Measurements from ENCODE around the gene LRP5. TPM values are rescaled to one million over a fixed set of nuclear protein-coding genes. Genes with fewer than 3 reads are reported as not detected.
"Not testable (repeated sequence)": the region's sequence is repeated elsewhere in the genome, so short reads cannot be mapped to it uniquely, and the experiment has no call there.

The LRP5 gene
- total and polyA plus RNA-seq, 5 experiments from 2014 or later, result 0.19 to 3.6 (median 1.4) TPM

DNA sequence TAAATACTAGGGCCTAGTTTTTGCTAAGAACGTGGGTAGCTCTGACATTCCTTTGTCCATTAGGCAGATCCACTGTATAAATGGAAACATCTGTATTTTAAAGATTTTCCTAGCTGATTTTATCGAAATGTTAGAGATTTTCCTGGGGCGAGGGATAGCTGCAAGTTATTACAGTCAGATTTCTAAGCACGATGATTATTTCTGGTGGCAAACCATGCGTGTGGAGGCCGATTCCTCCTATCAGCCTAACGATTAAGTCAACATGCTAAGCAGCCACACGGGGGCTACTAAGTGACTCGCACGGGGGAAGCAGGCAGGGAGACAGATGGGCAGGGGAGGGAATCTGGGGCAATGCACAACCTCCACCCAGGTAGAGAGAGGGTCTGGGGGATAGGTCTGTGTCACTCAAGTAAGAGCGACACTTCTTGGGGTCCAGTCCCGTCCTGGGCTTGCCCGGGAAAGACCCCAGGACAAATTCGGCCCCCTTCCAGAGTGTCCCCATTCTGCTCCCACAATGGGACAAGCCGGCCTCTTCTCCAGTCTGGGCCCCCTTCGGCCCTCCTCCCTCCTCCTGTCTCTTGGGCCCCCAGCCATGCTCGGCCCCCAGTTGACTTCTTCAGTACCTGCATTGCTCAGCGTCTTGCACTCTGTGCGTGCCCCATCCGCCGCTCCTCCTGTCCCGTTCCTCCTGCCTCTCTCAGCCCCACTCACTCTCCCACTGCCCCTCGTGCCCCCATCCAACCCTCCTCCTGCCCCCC lies 41.2 kb upstream of the LRP5 start:
- Mint-ChIP-seq H3K36me3 (peaks cover 0 to 16% (median 3%) of the 10 kb centered on the region in 3 donors), H3K9me3 (no peaks in the 10 kb centered on the region), H3K4me3 (peak overlapping the region; percentile 87 to 99 (median 94)), H3K4me1 (peaks cover 17 to 66% (median 38%) of the 10 kb centered on the region in 4 donors), H3K27me3 (no peaks in the 10 kb centered on the region), H3K27ac (peak overlapping the region; percentile 93 to 98 (median 96))
- ATAC-seq (peak; percentile 33 to 47), DNase-seq (peak; percentile 29 to 78 (median 52))
- POLR2A ChIA-PET, result interaction anchor here (0.6 to 3.4 kb wide), 9 partner anchors 11 to 189 kb away, joined by 3 to 21 read pairs (median 4); no protein-coding TSS in a partner anchor

DNA sequence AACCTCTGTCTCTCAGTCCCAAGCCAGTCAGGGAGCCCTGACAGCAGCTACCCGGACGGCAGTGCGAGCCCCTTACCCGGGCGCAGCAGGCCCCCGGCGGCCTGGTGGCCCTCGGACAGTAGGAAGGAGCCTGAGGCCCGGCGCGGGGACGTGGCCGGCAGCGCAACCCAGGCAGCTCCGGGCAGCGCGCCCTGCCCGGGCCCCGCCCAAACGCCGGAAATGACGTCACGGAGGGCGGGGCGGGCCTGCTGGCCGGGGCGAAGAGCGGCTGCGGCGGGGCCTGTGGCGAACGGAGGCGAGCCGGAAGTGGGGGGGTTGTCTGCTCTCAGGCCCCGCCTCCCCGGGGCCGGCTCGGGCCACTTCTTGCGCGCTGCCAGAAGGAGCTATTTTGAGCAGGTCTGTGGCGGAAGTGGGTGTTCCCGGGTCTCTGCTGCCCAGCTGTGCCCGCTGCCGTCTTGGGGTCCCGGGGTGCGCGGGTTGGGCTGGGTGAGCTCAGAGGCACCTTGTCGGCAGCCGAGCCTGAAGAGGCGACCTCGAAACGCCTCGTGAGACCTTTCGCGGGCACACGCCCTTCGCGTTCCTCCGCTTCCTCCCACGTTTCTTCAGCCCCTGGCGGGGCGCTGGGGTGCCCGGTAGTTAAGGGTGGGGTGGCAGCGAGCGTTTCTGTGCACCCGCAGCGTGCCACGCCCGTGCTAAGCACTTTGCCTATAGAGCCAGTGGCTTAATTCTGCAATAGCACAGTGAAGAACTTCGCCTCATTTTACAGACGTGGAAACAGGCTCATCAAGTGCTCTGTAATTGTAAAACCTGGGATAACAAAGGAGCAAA lies 40.4 kb upstream of the LRP5 start, which contains the start of gene C11orf24:
Gene C11orf24, minus strand, starts transcription at position 193 of the 828 bp plus-strand sequence. CDS start 8,206 bp downstream, outside the sequence.
- peak; percentile 83 to 95 (median 92) for DNase-seq
- Mint-ChIP-seq H3K27ac (peak within 1 kb of the TSS; percentile 96 to 98 (median 98)), H3K27me3 (no peaks in the 10 kb centered on the region), H3K4me1 (peaks cover 17 to 59% (median 38%) of the 10 kb centered on the region in 4 donors), H3K4me3 (peak within 1 kb of the TSS; percentile 87 to 99 (median 96)), H3K36me3 (peaks cover 0 to 8% (median 3%) of the 10 kb centered on the region in 3 donors), H3K9me3 (no peaks in the 10 kb centered on the region)
- ATAC-seq, result peak; percentile 89 to 90
- POLR2A ChIA-PET, result interaction anchor here (0.6 to 3.4 kb wide), 10 partner anchors 10 to 188 kb away, joined by 3 to 21 read pairs (median 4); no protein-coding TSS in a partner anchor

DNA sequence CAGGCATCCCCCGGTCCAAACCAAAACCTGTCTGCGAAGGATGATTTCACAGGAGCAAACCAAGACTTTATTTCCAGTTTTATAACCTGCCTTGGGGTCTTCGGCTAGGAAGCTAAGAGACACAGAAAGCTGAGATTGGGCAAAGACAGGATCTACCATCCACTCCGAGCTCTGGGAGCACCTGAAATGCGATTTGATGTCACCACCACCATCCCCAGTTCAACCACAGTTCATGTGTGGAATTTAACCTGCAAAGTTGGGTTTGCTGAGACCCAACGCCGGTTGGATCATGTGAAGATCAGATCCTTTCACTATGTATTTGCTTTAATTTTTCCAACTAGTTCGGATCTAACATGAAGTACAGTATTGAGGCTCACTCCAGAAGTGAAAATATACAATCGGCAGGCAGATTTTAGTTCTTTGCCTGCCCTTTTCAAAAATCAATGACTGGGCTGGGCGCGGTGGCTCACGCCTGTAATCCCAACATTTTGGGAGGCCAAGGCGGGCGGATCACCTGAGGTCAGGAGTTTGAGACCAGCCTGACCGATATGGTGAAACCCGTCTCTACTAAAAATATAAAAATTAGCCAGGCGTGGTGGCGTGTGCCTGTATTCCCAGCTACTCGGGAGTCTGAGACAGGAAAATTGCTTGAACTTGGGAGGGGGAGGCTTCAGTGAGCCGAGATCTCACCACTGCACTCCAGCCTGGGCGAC lies 39.2 kb upstream of the LRP5 start:
- ATAC-seq (no peak), DNase-seq (no peak)
- Mint-ChIP-seq H3K4me3 (peak overlapping the region in 7 of 10 donors; percentile 24 to 99 (median 96)), H3K4me1 (peaks cover 15 to 51% (median 38%) of the 10 kb centered on the region in 4 donors), H3K27ac (peak overlapping the region in 8 of 10 donors; percentile 79 to 98 (median 96)), H3K27me3 (no peaks in the 10 kb centered on the region), H3K36me3 (no peaks in the 10 kb centered on the region), H3K9me3 (no peaks in the 10 kb centered on the region)
- POLR2A ChIA-PET, result interaction anchor here (0.6 to 3.4 kb wide), 7 partner anchors 8 to 59 kb away, joined by 3 to 21 read pairs (median 5); no protein-coding TSS in a partner anchor

DNA sequence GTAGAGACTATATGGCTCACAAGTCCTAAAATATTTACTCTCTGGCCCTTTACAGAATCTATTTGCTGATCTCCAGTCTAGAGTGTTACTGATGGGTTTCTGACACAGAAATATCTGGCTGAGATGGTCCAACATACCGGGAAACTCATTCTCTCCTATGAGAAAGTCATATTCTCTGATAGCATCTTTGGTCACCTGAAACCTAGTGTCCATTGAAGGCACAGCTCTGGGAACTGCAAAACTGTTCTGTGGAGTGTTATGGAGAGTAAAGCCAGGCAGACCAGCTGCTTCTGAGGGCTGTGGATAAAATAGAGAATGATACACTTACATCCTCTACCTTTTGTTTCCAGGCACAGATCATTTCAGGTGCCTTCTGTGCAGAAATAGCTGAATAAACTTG lies 38.1 kb upstream of the LRP5 start:
- no peak for ATAC-seq
- Mint-ChIP-seq H3K27me3 (no peaks in the 10 kb centered on the region), H3K4me3 (peak overlapping the region in 1 of 10 donors; percentile 18), H3K27ac (peak overlapping the region in 4 of 10 donors; percentile 8 to 96 (median 27)), H3K36me3 (no peaks in the 10 kb centered on the region), H3K4me1 (peaks cover 9 to 43% (median 31%) of the 10 kb centered on the region in 4 donors), H3K9me3 (no peaks in the 10 kb centered on the region)
- POLR2A ChIA-PET, result interaction anchor here (3.4 kb wide), 1 partner anchor 8 kb away, joined by 18 read pairs; no protein-coding TSS in a partner anchor
- DNase-seq, result no peak

DNA sequence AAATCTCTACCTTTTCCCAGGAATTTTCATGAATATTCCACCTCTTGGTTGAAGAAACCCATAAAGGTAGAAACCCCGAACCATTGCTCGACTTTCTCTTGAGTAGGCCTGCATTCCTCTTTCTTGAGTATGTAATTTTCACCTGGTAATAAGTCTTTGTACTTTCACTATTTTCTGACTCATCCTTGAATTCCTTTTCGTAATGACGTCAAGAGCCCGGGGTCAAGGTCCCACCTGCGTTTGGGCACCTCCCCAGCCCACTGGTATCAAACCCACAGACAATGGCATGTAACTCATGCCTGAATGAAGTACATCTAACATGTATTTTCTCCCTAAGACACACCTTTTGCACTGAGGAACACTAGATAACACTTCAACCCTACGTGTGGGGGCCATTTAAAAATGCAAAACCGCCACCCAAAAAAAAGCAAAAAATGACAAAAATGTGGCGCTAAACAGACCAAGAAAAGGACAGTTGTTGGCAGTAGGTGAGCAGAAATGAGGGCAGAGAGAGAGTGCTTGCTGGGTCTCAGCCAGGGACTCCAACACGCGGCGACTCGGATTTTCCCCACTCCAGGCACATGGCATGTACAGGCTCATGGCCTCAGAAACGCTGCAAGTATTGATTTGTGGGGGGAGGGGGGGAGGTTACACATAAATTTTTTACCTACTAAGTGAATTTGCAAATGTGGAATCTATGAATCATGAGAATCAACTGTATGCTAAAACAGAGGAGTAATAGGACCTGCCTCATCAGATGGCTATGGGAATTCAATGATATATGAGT lies 36.5 kb upstream of the LRP5 start:
- H3K9me3 Mint-ChIP-seq, result no peaks in the 10 kb centered on the region
- DNase-seq (no peak), ATAC-seq (no peak)
- peak overlapping the region in 3 of 10 donors; percentile 16 to 59 (median 29) for H3K27ac Mint-ChIP-seq
- H3K4me1 Mint-ChIP-seq, result peaks cover 3 to 31% (median 17%) of the 10 kb centered on the region in 4 donors
- POLR2A ChIA-PET, result no interaction called here
- H3K27me3 Mint-ChIP-seq, result no peaks in the 10 kb centered on the region
- no peak overlapping the region for H3K4me3 Mint-ChIP-seq
- H3K36me3 Mint-ChIP-seq, result no peaks in the 10 kb centered on the region

DNA sequence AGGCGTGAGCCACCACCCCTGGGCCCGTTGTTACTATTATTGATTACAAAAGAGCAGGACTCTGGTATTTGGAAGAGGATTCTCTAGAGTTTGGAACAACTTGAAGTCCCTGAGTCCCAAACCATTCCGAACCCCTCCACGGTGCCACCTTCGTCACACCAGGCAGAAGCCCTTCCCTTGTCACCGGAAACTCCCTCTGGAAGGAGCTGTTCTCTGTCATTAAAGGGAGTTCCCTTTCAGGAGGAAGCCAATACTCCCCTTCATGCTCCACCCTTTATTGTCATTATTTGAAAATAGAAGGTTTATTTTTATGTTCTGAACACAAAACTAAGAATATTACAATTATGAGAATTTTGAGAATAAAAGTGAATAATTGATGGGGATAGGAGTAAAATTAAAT lies 35.5 kb upstream of the LRP5 start:
- DNase-seq (no peak), ATAC-seq (no peak)
- Mint-ChIP-seq H3K27ac (no peak overlapping the region), H3K4me3 (no peak overlapping the region), H3K36me3 (no peaks in the 10 kb centered on the region), H3K9me3 (no peaks in the 10 kb centered on the region), H3K27me3 (no peaks in the 10 kb centered on the region), H3K4me1 (peaks cover 5 to 35% (median 15%) of the 10 kb centered on the region in 4 donors)
- POLR2A ChIA-PET, result no interaction called here

DNA sequence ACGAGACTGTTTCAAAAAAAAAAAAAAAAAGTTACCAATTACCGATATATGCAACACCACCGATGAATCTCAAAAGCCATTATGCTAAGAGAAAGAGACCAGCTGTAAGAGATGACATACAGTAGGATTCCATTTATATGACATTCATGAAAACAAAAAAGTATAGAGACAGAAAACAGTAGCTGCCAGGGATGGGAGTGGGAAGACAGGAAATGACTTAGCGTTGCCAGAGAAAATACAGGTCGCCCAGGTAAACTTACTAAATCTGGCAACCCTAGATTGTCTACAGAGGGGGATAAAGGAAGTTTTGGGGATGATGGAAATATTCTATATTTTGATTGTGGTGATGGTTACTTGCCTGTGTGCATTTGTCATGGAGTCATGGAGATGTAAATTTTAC lies 32.7 kb upstream of the LRP5 start:
- POLR2A ChIA-PET, result interaction anchor here (0.8 kb wide), 1 partner anchor 53 kb away, joined by 3 read pairs; no protein-coding TSS in a partner anchor
- peak overlapping the region in 2 of 10 donors; percentile 41 to 55 for H3K27ac Mint-ChIP-seq
- no peak for ATAC-seq
- DNase-seq, result no peak
- peaks cover 0 to 10% (median 3%) of the 10 kb centered on the region in 5 donors for H3K27me3 Mint-ChIP-seq
- H3K9me3 Mint-ChIP-seq, result peaks cover 0 to 5% (median 0%) of the 10 kb centered on the region in 9 donors
- H3K4me1 Mint-ChIP-seq, result peaks cover 19 to 29% (median 20%) of the 10 kb centered on the region in 4 donors
- H3K4me3 Mint-ChIP-seq, result no peak overlapping the region
- H3K36me3 Mint-ChIP-seq, result peaks cover 0 to 6% (median 0%) of the 10 kb centered on the region in 3 donors

DNA sequence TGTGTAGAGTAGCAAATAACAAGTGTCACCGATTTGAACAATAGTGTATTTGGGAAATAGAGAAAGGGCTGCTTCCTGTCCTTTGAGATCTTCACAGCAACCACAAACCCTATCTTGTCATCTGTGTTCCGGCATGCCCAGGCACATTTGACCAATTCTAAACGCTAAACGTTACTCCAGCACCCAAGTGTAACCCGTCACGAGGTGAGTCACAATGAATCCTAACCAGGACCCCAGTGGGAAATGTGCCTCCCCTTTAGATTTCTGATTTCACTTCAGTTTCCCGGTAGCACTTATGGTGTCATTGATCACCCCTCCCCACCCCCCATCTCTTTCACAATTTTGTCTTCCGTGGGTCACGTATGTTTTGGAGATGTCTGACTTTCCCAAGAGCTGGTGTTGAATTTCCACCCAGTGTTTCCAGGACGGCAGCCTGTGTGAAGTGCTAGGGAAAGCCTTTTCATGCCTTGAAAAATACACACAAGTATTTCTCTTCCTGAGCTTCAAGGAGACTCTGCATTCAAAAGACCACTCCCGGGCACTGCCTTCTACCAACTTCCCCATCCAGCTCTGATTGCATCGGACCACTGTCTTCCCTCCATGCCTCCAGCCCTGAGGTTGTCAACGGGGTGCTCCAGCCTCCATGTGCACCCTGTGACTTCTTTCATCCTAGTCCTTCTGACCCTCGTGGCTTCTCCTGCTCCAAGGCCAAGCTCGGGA lies 30.1 kb upstream of the LRP5 start:
- Mint-ChIP-seq H3K27ac (peak overlapping the region in 8 of 10 donors; percentile 21 to 90 (median 66)), H3K27me3 (peaks cover 0 to 13% (median 3%) of the 10 kb centered on the region in 5 donors), H3K4me1 (peaks cover 19 to 29% (median 20%) of the 10 kb centered on the region in 4 donors), H3K4me3 (peak overlapping the region; percentile 54 to 79 (median 72)), H3K36me3 (peaks cover 0 to 8% (median 0%) of the 10 kb centered on the region in 3 donors), H3K9me3 (peaks cover 0 to 7% (median 0%) of the 10 kb centered on the region in 9 donors)
- DNase-seq (peak in 6 of 10 donors; percentile 6 to 39 (median 18)), ATAC-seq (peak; percentile 72 to 82)
- POLR2A ChIA-PET, result interaction anchor here (1.0 to 2.3 kb wide), 2 partner anchors 10 to 15 kb away, joined by 3 to 18 read pairs; partner anchors contain the start of gene C11orf24

DNA sequence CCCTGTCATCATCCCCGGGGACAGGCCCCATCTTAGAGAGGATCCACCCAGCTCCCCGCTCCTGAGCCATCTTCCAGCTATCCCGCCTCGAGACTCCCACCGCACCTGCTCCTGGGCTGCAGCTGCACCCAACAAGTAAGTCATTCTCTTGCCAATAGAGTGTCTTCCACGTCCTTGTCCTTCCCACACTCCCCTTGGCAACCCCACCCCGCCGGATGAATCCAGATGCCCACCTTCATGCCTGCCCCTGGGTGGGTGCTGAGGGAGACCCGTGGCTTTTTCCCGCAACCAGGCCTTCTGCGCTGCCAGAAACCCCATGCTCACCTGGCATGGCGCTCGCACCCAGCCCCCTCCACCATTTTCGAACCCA lies 29.5 kb upstream of the LRP5 start:
- POLR2A ChIA-PET, result interaction anchor here (1.0 to 2.3 kb wide), 2 partner anchors 10 to 14 kb away, joined by 3 to 18 read pairs; partner anchors contain the start of gene C11orf24
- H3K27me3 Mint-ChIP-seq, result peaks cover 0 to 13% (median 3%) of the 10 kb centered on the region in 5 donors
- H3K9me3 Mint-ChIP-seq, result peaks cover 0 to 7% (median 0%) of the 10 kb centered on the region in 9 donors
- H3K27ac Mint-ChIP-seq, result peak overlapping the region in 6 of 10 donors; percentile 56 to 90 (median 75)
- DNase-seq (no peak), ATAC-seq (no peak)
- H3K4me3 Mint-ChIP-seq, result peak overlapping the region; percentile 54 to 79 (median 72)
- peaks cover 0 to 8% (median 0%) of the 10 kb centered on the region in 3 donors for H3K36me3 Mint-ChIP-seq
- H3K4me1 Mint-ChIP-seq, result peaks cover 19 to 29% (median 20%) of the 10 kb centered on the region in 4 donors

DNA sequence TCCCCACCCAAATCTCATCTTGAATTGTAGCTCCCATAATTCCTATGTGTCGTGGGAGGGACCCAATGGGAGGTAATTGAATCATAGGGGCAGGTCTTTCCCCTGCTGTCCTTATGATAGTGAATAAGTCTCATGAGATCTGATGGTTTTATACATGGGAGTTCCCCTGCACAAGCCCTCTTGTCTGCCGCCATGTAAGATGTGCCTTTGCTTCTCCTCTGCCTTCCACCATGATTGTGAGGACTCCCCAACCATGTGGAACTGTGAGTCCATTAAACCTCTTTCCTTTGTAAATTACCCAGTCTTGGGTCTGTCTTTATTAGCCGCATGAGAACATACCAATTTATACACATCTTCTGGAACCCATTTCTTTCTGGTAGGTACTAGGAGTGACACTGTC lies 27.8 kb upstream of the LRP5 start:
- ATAC-seq, H3K9me3 Mint-ChIP-seq, DNase-seq, H3K36me3 Mint-ChIP-seq, H3K4me3 Mint-ChIP-seq, POLR2A ChIA-PET: not testable (repeated sequence)
- H3K27ac Mint-ChIP-seq, result peak overlapping the region in 1 of 10 donors; percentile 38
- peaks cover 19 to 28% (median 20%) of the 10 kb centered on the region in 4 donors for H3K4me1 Mint-ChIP-seq
- peaks cover 0 to 17% (median 3%) of the 10 kb centered on the region in 5 donors for H3K27me3 Mint-ChIP-seq

Data from naive thymus-derived CD8-positive, alpha-beta T cell (primary cell).